Right ventricle myocardium inferior (tissue), 1 donor: Measurements from ENCODE around the gene DDI1. TPM values are rescaled to one million over a fixed set of nuclear protein-coding genes. Genes with fewer than 3 reads are reported as not detected.
A peak's percentile ranks its signal among the peaks of the same experiment; 100 is the strongest.
"Not testable (repeated sequence)": the region's sequence is repeated elsewhere in the genome, so short reads cannot be mapped to it uniquely, and the experiment has no call there.

Experiments used
- ATAC-seq: fragments of 200-7000 bp; cut with Tn5 transposase; one replicate; pipeline ENCODE4 v1.9.1; 2020; ENCODE audit warnings: mild to moderate bottlenecking, moderate library complexity
- DNase-seq: peaks from one replicate; pipeline ENCODE4 v3.0.0; 2021; ENCODE audit errors: missing footprints
- intact Hi-C: fragments of 100-400 bp; cut with DNase I; formaldehyde crosslinking; loops from one replicate; pipeline ENCODE4 v1.11.0; 2022
- total RNA-seq: library from RNA; stranded (reverse); fragmentation: NEBNext Ultra II Directional; extraction: Animal tissue kit (Norgen Biotek cat#: 25700); gene quantifications from one replicate; pipeline ENCODE4 v1.2.1, GENCODE V29; 2021
- donor health status: DM: no; HTN: yes; CAD: no; lungs with severe emphysema.

The DDI1 gene
- total RNA-seq, 1 donor from 2014 or later: not detected

GRCh38 chr11:104033134-104033533 is 3.3 kb upstream of the DDI1 start:
- intact Hi-C loops: loop anchor here (10.0 kb wide), 1 partner anchor 62 kb away; no protein-coding TSS in a partner anchor
- DNase-seq: no peak
- peak; percentile 62 for ATAC-seq

- intact Hi-C loops: loop anchor here (10.0 kb wide), 1 partner anchor 61 kb away; no protein-coding TSS in a partner anchor
- peak; percentile 65 for ATAC-seq
- no peak for DNase-seq
These were observed 2.9 kb upstream of the DDI1 start for GRCh38 chr11:104033561-104033960.

- intact Hi-C loops: loop anchor here (10.0 kb wide), 1 partner anchor 58 kb away; no protein-coding TSS in a partner anchor
These were observed 555 bp downstream of the DDI1 start for GRCh38 chr11:104036995-104037394.

GRCh38 chr11:104041792-104042191 is 5.4 kb downstream of the DDI1 start:
- intact Hi-C loops: no loop called here
- DNase-seq (no peak), ATAC-seq (no peak)

More at GRCh38 chr11:104036995-104037394, 555 bp downstream of the DDI1 start:
- DNase-seq (no peak), ATAC-seq (no peak)

GRCh38 chr11:104043142-104043541 is 6.7 kb downstream of the DDI1 start:
- intact Hi-C loops: no loop called here
- ATAC-seq: no peak
- no peak for DNase-seq

- intact Hi-C loops: no loop called here
- ATAC-seq (no peak), DNase-seq (no peak)
These were observed 7.3 kb downstream of the DDI1 start for GRCh38 chr11:104043678-104044239.

- intact Hi-C loops: no loop called here
- ATAC-seq (no peak), DNase-seq (no peak)
These were observed 9.9 kb downstream of the DDI1 start for GRCh38 chr11:104046331-104046730.

- not testable (repeated sequence) for ATAC-seq
These were observed 10.4 kb downstream of the DDI1 start for GRCh38 chr11:104046858-104047257.

GRCh38 chr11:104049116-104049515 is 12.7 kb downstream of the DDI1 start:
- intact Hi-C loops: no loop called here
- ATAC-seq (no peak), DNase-seq (no peak)

More at GRCh38 chr11:104046858-104047257, 10.4 kb downstream of the DDI1 start:
- DNase-seq, intact Hi-C loops: not testable (repeated sequence)

GRCh38 chr11:104051778-104052177 is 15.3 kb downstream of the DDI1 start:
- DNase-seq (no peak), ATAC-seq (no peak)
- intact Hi-C loops: no loop called here

GRCh38 chr11:104053743-104054478 is 17.5 kb downstream of the DDI1 start:
- intact Hi-C loops: no loop called here
- DNase-seq (no peak), ATAC-seq (no peak)

GRCh38 chr11:104054911-104055529 is 18.6 kb downstream of the DDI1 start:
- intact Hi-C loops: no loop called here
- ATAC-seq (no peak), DNase-seq (no peak)

GRCh38 chr11:104055596-104055995 is 19.2 kb downstream of the DDI1 start:
- no peak for ATAC-seq
- intact Hi-C loops: no loop called here
- DNase-seq: no peak

GRCh38 chr11:104057908-104058307 is 21.5 kb downstream of the DDI1 start:
- intact Hi-C loops: no loop called here
- ATAC-seq: no peak

GRCh38 chr11:104058680-104059079 is 22.2 kb downstream of the DDI1 start:
- intact Hi-C loops: no loop called here
- no peak for DNase-seq
- no peak for ATAC-seq

More at GRCh38 chr11:104057908-104058307, 21.5 kb downstream of the DDI1 start:
- DNase-seq: no peak

- intact Hi-C loops: no loop called here
- ATAC-seq (no peak), DNase-seq (no peak)
These were observed 23.8 kb downstream of the DDI1 start for GRCh38 chr11:104060004-104060794.

GRCh38 chr11:104060820-104061219 is 24.4 kb downstream of the DDI1 start:
- ATAC-seq: no peak
- intact Hi-C loops: no loop called here
- DNase-seq: no peak

GRCh38 chr11:104061853-104062521 is 25.5 kb downstream of the DDI1 start:
- intact Hi-C loops: no loop called here
- ATAC-seq: peak; percentile 72
- peak; percentile 11 for DNase-seq
